Erythroblast (primary cell): Measurements from ENCODE around the gene UCP2.

Experiments used
- DNase-seq, 2 experiments: peaks; one replicate each; lab custom pipeline; 2025; lab: John Stamatoyannopoulos, UW
- GATA1 ChIP-seq: IDR thresholded peaks from 2 replicates; pipeline ENCODE4 v1.6.1; 2011; ENCODE audit warnings: low read depth, mild to moderate bottlenecking, control low read depth, low read length, moderate library complexity
- POLR2A ChIP-seq: IDR thresholded peaks from 2 replicates; pipeline ENCODE4 v1.6.1; 2011; ENCODE audit warnings: mild to moderate bottlenecking, low read length

UCP2 gene

GRCh38 chr11:74015919-74016684, 33.5 kb upstream of the UCP2 start:
- TF ChIP-seq GATA1 (peak; percentile 86), POLR2A (peak; percentile 27)
- DNase-seq: peak; percentile 91 to 96

- DNase-seq: no peak
- TF ChIP-seq POLR2A (no peak), GATA1 (no peak)
These were observed 32.2 kb upstream of the UCP2 start for GRCh38 chr11:74014880-74015279.

DNA sequence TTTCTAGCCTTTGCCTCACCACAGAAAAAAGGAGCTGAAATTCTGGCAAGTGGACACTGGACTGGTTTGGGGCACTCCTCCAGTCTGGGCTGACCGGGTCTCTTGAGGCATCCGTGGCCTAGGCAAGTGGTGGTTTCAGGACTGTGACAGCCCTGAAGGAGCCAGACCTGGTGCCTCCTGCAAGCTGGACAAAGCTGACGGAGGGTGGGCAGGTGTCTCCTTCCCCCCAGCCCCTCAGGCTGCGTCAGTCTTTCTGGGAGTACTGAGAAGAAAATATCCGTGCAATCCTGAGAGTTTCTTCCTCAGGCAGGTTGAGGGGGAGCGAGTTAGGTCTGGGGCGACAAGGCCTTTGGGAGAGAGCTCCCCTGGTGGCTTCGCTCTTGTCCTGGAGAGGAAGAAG, 30.5 kb upstream of the UCP2 start:
- TF ChIP-seq GATA1 (no peak), POLR2A (no peak)
- DNase-seq: no peak

DNA sequence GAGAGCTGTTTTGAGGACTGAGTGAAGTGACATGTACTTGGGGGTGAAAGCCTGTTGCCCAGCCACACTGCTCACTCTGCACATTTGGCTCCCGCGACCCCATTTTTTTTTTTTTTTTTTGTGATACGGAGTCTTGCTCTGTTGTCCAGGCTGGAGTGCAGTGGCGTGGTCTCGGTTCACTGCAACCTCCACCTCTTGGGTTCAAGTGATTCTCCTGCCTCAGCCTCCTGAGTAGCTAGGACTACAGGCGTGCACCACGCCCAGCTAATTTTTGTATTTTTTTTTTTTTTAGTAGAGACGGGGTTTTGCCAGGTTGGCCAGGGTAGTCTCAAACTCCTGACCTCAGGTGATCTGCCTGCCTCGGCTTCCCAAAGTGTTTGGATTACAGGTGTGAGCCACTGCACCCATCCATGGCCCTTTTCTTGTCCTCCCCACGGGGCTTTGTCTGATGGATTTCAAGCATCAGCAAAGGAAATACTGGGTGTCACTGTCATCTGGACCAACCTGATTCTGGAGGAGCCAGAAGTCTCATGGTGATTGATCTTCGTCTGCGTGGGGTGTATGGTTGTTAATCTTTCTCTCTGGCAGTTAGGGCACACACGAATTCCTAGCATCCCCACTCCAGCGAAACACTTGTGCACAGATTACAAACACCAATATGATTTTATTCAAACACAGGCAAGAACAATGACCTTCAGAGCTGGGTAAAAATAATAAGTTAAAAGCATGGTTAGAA, 29.6 kb upstream of the UCP2 start:
- DNase-seq: peak; percentile 57 to 68
- TF ChIP-seq POLR2A (no peak), GATA1 (no peak)

- TF ChIP-seq POLR2A (peak; percentile 91), GATA1 (peak; percentile 93)
- peak; percentile 96 to 99 for DNase-seq
These were observed 28.9 kb upstream of the UCP2 start for GRCh38 chr11:74011360-74012073.

GRCh38 chr11:74010306-74011300, 28.0 kb upstream of the UCP2 start:
- DNase-seq: peak; percentile 64 to 74
- no peak for TF ChIP-seq GATA1
- no peak for TF ChIP-seq POLR2A

DNA sequence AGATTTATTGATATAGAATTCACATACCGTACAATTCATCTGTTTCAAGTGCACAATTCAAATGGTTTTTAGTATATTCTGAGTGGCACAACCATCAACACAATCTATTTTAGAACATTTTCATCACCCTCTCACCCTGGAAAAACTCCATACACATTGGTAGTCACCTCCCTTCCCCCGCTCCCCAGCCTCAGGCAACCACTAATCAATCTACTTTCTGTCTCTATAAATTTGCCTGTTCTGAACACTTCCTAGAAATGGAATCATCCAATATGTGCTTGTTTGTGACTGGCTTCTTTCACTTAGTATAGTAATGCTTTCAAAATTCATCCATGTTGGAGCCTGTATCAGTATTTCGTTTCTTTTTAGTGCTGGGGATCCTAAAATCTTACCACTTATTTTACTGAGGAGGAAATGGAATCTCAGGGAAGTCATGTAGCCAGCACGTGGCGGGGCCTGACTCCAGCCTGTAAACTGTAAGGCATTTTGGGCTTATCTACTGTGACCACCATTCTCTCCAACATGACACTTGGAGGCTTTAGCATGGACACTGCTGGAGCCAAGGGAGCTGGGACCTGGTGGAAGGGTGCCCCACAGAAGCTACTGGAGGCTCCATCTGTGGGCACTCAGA, 27.1 kb upstream of the UCP2 start:
- no peak for TF ChIP-seq POLR2A
- TF ChIP-seq GATA1: no peak
- peak; percentile 48 to 60 for DNase-seq

GRCh38 chr11:74009230-74009547, 26.5 kb upstream of the UCP2 start:
- no peak for DNase-seq
- TF ChIP-seq POLR2A (no peak), GATA1 (no peak)

GRCh38 chr11:74008373-74009229, 26.0 kb upstream of the UCP2 start, which contains the start of gene UCP3:
Gene UCP3 (minus strand): TSS chr11:74009085. CDS start chr11:74007042, 2,043 bp downstream.
- peak in 1 of 2 experiments; percentile 20 for DNase-seq
- TF ChIP-seq GATA1 (no peak), POLR2A (no peak)

DNA sequence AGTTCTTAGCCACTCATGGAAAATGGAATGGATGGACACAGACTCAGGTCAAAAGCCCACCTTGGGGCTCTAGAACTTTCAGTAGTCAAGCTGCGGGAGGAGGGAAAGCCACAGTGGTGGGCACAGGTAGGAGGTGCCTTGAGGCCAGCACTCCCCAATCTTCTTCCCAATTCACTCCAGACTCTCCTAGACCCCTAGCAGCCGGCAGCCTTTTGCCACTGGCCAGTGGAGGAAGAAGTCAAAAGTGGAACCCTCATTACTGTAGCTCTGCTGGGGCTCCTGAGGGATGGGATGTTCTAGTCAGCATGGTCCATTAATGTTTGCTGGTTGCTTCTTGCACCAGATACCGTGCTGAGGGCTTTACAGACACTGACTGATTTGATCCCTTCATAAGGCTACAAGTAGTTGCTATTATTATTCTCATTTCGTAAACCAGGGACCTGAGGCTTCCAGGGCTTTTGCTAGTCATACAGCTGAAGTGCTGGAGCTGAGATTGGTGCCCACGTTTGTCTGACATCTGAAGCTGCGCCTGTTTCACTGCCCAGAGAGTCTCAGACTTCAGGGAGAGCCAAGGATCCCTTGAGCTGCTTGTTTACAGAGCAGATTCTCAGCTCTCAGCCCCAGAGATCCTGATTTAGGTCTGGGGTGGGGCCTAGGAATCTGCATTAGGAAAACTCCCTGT, 25.2 kb upstream of the UCP2 start:
- no peak for DNase-seq
- no peak for TF ChIP-seq GATA1
- no peak for TF ChIP-seq POLR2A

GRCh38 chr11:74006743-74007304, 24.2 kb upstream of the UCP2 start:
- TF ChIP-seq POLR2A (no peak), GATA1 (no peak)
- DNase-seq: no peak
